GM23338 (cell line): ENCODE results near the gene RNU1-1.
"Not testable (repeated sequence)": the region's sequence is repeated elsewhere in the genome, so short reads cannot be mapped to it uniquely, and the experiment has no call there.

Source experiments
- CREB1 ChIP-seq: fragments of 250-450 bp; sonication (Bioruptor Pico); IDR thresholded peaks from 2 replicates; pipeline ENCODE4 v1.5.0; 2020; ENCODE audit warnings: low read depth, mild to moderate bottlenecking, moderate library complexity
- EZH2 ChIP-seq: fragments of 200-600 bp; sonication (generic); IDR thresholded peaks from one replicate; pipeline ENCODE4 v1.8.0; 2017; ENCODE audit warnings: antibody characterized with exemption, mild to moderate bottlenecking, low read depth; ENCODE audit not compliant: unreplicated experiment
- POLR2AphosphoS5 ChIP-seq: IDR thresholded peaks from 2 replicates; pipeline ENCODE4 v1.6.1; 2016; ENCODE audit warnings: antibody characterized with exemption, low read depth
- TF ChIP-seq, protein P1 (sequence below), 2 experiments: fragments of 200-600 bp in 1 of 2; sonication (generic) in 1 of 2; conservative IDR thresholded peaks; 2 replicates each; pipeline versions ENCODE4 v1.5.1 to v1.6.1; 2016 to 2017; ENCODE audit warnings: antibody characterized with exemption in 2 of 2, low read depth in 2 of 2, mild to moderate bottlenecking in 2 of 2, moderate library complexity in 1 of 2
- TF ChIP-seq, protein P2 (sequence below): IDR thresholded peaks from one replicate; pipeline ENCODE4 v1.6.1; 2018; ENCODE audit warnings: antibody characterized with exemption; ENCODE audit not compliant: unreplicated experiment

DNA sequence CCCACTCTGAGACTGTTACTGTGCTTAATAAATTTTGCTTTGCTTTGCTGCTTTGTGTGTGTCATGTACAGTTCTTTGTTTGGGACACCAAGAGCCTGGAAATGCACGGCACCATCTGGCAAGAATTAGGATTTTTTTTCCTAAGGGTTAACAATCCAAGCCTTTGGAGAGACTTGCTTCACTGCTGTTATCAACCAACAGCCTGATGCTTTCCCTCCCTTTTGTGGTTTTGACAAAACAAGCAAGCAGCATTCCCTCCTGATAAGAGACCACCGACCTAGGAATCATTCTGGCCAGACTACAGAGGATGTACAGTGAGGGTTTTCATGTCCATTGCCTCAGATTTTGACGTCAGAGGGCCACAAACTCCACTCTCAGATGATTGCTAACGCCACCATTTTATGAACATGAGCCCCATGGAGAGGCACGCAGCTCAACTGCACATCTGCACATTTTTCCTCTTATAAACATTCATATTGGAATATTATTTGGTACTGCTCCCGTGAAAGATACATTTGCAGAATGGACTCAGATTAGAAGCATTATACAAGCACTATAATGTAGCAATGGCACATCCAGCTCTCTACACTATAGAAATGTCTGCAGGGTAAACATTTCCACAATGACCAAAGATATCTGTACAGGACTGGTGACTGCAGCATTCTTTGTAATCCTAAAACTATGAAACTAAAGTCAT lies 5.3 kb upstream of the RNU1-1 start:
- TF ChIP-seq, protein P1, sequence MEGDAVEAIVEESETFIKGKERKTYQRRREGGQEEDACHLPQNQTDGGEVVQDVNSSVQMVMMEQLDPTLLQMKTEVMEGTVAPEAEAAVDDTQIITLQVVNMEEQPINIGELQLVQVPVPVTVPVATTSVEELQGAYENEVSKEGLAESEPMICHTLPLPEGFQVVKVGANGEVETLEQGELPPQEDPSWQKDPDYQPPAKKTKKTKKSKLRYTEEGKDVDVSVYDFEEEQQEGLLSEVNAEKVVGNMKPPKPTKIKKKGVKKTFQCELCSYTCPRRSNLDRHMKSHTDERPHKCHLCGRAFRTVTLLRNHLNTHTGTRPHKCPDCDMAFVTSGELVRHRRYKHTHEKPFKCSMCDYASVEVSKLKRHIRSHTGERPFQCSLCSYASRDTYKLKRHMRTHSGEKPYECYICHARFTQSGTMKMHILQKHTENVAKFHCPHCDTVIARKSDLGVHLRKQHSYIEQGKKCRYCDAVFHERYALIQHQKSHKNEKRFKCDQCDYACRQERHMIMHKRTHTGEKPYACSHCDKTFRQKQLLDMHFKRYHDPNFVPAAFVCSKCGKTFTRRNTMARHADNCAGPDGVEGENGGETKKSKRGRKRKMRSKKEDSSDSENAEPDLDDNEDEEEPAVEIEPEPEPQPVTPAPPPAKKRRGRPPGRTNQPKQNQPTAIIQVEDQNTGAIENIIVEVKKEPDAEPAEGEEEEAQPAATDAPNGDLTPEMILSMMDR (conservative IDR thresholded peaks at IDR 0.05; ENCODE audit: low read depth in 2 of 2), result not testable (repeated sequence)
- TF ChIP-seq, protein P2, sequence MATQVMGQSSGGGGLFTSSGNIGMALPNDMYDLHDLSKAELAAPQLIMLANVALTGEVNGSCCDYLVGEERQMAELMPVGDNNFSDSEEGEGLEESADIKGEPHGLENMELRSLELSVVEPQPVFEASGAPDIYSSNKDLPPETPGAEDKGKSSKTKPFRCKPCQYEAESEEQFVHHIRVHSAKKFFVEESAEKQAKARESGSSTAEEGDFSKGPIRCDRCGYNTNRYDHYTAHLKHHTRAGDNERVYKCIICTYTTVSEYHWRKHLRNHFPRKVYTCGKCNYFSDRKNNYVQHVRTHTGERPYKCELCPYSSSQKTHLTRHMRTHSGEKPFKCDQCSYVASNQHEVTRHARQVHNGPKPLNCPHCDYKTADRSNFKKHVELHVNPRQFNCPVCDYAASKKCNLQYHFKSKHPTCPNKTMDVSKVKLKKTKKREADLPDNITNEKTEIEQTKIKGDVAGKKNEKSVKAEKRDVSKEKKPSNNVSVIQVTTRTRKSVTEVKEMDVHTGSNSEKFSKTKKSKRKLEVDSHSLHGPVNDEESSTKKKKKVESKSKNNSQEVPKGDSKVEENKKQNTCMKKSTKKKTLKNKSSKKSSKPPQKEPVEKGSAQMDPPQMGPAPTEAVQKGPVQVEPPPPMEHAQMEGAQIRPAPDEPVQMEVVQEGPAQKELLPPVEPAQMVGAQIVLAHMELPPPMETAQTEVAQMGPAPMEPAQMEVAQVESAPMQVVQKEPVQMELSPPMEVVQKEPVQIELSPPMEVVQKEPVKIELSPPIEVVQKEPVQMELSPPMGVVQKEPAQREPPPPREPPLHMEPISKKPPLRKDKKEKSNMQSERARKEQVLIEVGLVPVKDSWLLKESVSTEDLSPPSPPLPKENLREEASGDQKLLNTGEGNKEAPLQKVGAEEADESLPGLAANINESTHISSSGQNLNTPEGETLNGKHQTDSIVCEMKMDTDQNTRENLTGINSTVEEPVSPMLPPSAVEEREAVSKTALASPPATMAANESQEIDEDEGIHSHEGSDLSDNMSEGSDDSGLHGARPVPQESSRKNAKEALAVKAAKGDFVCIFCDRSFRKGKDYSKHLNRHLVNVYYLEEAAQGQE, result not testable (repeated sequence)
- not testable (repeated sequence) for TF ChIP-seq EZH2; POLR2AphosphoS5; CREB1 (CRISPR knock-in tag)
